B cell (primary cell): ENCODE data around the gene FAF1. TPM values are rescaled to one million over a fixed set of nuclear protein-coding genes. Genes with fewer than 3 reads are reported as not detected.
A peak's percentile ranks its signal among the peaks of the same experiment; 100 is the strongest.
"Not testable (repeated sequence)": the region's sequence is repeated elsewhere in the genome, so short reads cannot be mapped to it uniquely, and the experiment has no call there.

ENCODE experiments used
- ATAC-seq: fragments of 200-7000 bp; cut with Tn5 transposase; one replicate; pipeline ENCODE4 v1.10.0; 2021; ENCODE audit warnings: low read depth, mild to moderate bottlenecking, moderate number of reproducible peaks, moderate library complexity
- CTCF ChIA-PET: fragments of 350-600 bp; sonication (Branson Sonifier 250); formaldehyde crosslinking; loops from one replicate; lab custom pipeline; 2021; ENCODE audit warnings: antibody characterized with exemption, inconsistent platforms; lab: Charles Lee
- POLR2A ChIA-PET: fragments of 350-600 bp; sonication (Branson Sonifier 250); formaldehyde crosslinking; loops from one replicate; lab custom pipeline; 2021; ENCODE audit warnings: antibody characterized with exemption; lab: Charles Lee
- DNase-seq: peaks from one replicate; pipeline ENCODE4 v3.0.0; 2013
- H2AFZ ChIP-seq: 2 replicates; pipeline ENCODE4 v1.6.1; 2012; ENCODE audit warnings: mild to moderate bottlenecking, low read depth, low read length; ENCODE audit not compliant: insufficient read depth, poor library complexity, severe bottlenecking
- H3K27ac ChIP-seq, 2 donors: 1 replicate in 1 of 2; 2 replicates in 1 of 2; pipeline ENCODE4 v1.5.1; 2012 to 2013; ENCODE audit warnings: low read length in 2 of 2, mild to moderate bottlenecking in 2 of 2, moderate library complexity in 1 of 2
- H3K27me3 ChIP-seq, 4 experiments: fragments of 200-600 bp in 1 of 4; sonication (generic) in 1 of 4; replicated peaks in 1 of 4; 1 replicate in 2 of 4; 2 replicates in 2 of 4; pipeline versions ENCODE4 v1.6.1 to v1.7.0; 2013 to 2016; ENCODE audit warnings: low read length in 3 of 4, mild to moderate bottlenecking in 2 of 4, mixed read lengths in 1 of 4, moderate library complexity in 1 of 4; ENCODE audit not compliant: insufficient read depth in 4 of 4, control insufficient read depth in 3 of 4; ENCODE audit errors: control extremely low read depth in 1 of 4
- H3K36me3 ChIP-seq, 2 experiments: replicated peaks in 1 of 2; 1 replicate in 1 of 2; 2 replicates in 1 of 2; pipeline versions ENCODE4 v1.6.1 to v1.7.1; 2013; ENCODE audit warnings: low read length in 1 of 2; ENCODE audit not compliant: insufficient read depth in 2 of 2, control insufficient read depth in 1 of 2; ENCODE audit errors: control extremely low read depth in 1 of 2, extremely low read depth in 1 of 2
- H3K4me1 ChIP-seq, 2 donors: fragments of 200-600 bp in 1 of 2; sonication (generic) in 1 of 2; 1 replicate in 1 of 2; 2 replicates in 1 of 2; pipeline versions ENCODE4 v1.5.1 to v1.6.1; 2013 to 2017; ENCODE audit warnings: low read length in 2 of 2; ENCODE audit not compliant: control insufficient read depth in 2 of 2, insufficient read depth in 2 of 2
- H3K4me2 ChIP-seq: replicated peaks from 2 replicates; pipeline ENCODE3; 2012; ENCODE audit warnings: mild to moderate bottlenecking, low read depth, low read length; ENCODE audit not compliant: poor library complexity, severe bottlenecking
- H3K4me3 ChIP-seq, 5 experiments: fragments of 200-600 bp in 1 of 5; sonication (generic) in 1 of 5; 1 replicate in 3 of 5; 2 replicates in 2 of 5; pipeline versions ENCODE4 v1.5.1 to v1.7.0; 2011 to 2016; ENCODE audit warnings: low read length in 4 of 5, mild to moderate bottlenecking in 4 of 5, low read depth in 2 of 5, control low read depth in 1 of 5, moderate library complexity in 1 of 5; ENCODE audit not compliant: insufficient read depth in 1 of 5; ENCODE audit errors: control extremely low read depth in 1 of 5, extremely low read depth in 1 of 5
- H3K79me2 ChIP-seq: fragments of 200-600 bp; sonication (generic); one replicate; pipeline ENCODE4 v1.6.0; 2016; ENCODE audit warnings: low read length; ENCODE audit not compliant: control insufficient read depth, insufficient read depth
- H3K9ac ChIP-seq: fragments of 200-600 bp; sonication (generic); 2 replicates; pipeline ENCODE4 v1.6.1; 2017; ENCODE audit warnings: mild to moderate bottlenecking, low read length, moderate library complexity
- H3K9me3 ChIP-seq, 3 donors: one replicate each; pipeline versions ENCODE4 v1.6.1 to v1.7.1; 2013; ENCODE audit warnings: low read length in 2 of 3; ENCODE audit not compliant: control insufficient read depth in 2 of 3, insufficient read depth in 1 of 3; ENCODE audit errors: control extremely low read depth in 1 of 3
- H4K20me1 ChIP-seq: 2 replicates; pipeline ENCODE4 v1.6.0; 2012; ENCODE audit warnings: mild to moderate bottlenecking, low read length; ENCODE audit not compliant: insufficient read depth, control insufficient read depth, poor library complexity, severe bottlenecking
- H3K27ac Mint-ChIP-seq: one replicate; pipeline ENCODE4 v1.8.0; 2021; ENCODE audit warnings: mixed read lengths
- H3K27me3 Mint-ChIP-seq: one replicate; pipeline ENCODE4 v1.8.0; 2021; ENCODE audit warnings: mixed read lengths
- H3K4me1 Mint-ChIP-seq: one replicate; pipeline ENCODE4 v1.8.0; 2021; ENCODE audit warnings: mixed read lengths
- H3K4me3 Mint-ChIP-seq: one replicate; pipeline ENCODE4 v1.8.0; 2021; ENCODE audit warnings: mixed read lengths
- H3K9me3 Mint-ChIP-seq: one replicate; pipeline ENCODE4 v1.8.0; 2022; ENCODE audit warnings: mixed read lengths; ENCODE audit not compliant: insufficient read depth
- EZH2 ChIP-seq: IDR thresholded peaks from 2 replicates; pipeline ENCODE4 v1.6.1; 2012; ENCODE audit warnings: borderline replicate concordance, low read depth, mild to moderate bottlenecking, moderate library complexity, low read length; ENCODE audit not compliant: insufficient read depth, poor library complexity, severe bottlenecking
- WGBS: methylation state at CpG from one replicate; pipeline ENCODE4 v1.1.5; 2013; ENCODE audit warnings: missing lambda C conversion rate; ENCODE audit not compliant: insufficient coverage; 5-methylcytosine and 5-hydroxymethylcytosine counted together
- intact Hi-C: fragments of 100-400 bp; cut with micrococcal nuclease; formaldehyde crosslinking; loops from one replicate; pipeline ENCODE4 v1.10.0; 2022
- polyA plus RNA-seq: library from polyadenylated mRNA; depleted of rRNA; stranded (reverse); fragments of >200 nt; gene quantifications from 2 replicates; pipeline ENCODE4 v1.2.3, GENCODE V29; 2012
- total RNA-seq, 2 donors: library from RNA; stranded (reverse); fragments of 120-200 nt in 1 of 2; gene quantifications; 1 replicate in 1 of 2; 2 replicates in 1 of 2; pipeline versions ENCODE4 v1.2.3 to v1.2.4, GENCODE V29; 2013 to 2022
- TF ChIP-seq, protein P1 (sequence below): fragments of 200-600 bp; IDR thresholded peaks from one replicate; pipeline ENCODE4 v1.8.0; 2022; ENCODE audit warnings: antibody characterized with exemption, mild to moderate bottlenecking

Gene FAF1
- total and polyA plus RNA-seq, 2 donors (not counting 1 experiment from before 2014, with no cell fraction given): 10.1 to 58.4 TPM

DNA sequence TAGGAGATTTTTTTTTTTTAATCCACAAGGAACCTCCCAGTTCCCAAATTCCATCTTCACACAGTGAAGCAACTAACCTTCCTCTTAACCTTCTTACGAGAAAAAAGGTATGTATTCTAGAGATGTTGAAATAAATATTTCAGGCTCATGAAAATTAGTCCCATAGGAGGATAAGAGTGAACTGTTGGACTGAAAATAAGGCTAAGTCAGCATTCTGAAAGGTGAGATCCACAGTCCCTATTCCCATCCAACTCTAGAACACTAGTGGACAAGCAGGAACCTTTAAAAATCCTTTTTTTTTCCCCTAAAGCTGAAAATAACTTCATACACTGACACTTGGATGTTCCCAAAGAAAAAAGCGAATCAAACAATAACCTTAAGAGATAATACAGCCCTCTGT lies 44.4 kb downstream of the FAF1 start:
- CTCF ChIA-PET: interaction anchor here (2.2 kb wide), 1 partner anchor 14 kb away, joined by 12 read pairs; no protein-coding TSS in a partner anchor
- no CpG with 5 or more reads among the region's 2 CpGs for WGBS

DNA sequence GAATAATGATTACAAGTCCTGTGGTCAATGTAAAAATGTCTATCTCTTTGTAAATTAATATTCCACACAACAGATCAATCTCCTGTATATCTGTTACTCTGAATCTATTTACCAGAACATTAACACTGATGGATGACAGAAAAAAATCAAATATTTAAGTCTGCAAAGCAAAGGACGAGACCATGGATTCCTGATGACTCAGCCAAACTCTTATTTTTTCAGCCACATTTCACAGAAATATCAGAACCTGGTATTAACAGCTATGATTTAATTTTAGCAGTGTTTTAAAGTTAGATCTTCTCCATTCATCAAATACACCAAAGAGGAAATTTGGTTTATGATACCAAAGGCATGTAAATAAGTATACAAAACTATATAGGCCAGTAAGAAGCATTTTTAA lies 46.1 kb downstream of the FAF1 start:
- Mint-ChIP-seq H3K27ac (no peak overlapping the region), H3K9me3 (no peaks in the 10 kb centered on the region), H3K27me3 (no peaks in the 10 kb centered on the region), H3K4me3 (no peak overlapping the region), H3K4me1 (peaks cover 26% of the 10 kb centered on the region)
- POLR2A ChIA-PET: no interaction called here
- no peak overlapping the region for H3K4me3 ChIP-seq
- DNase-seq: no peak
- H4K20me1 ChIP-seq: peaks cover 5% of the 10 kb centered on the region
- no peak for TF ChIP-seq EZH2
- TF ChIP-seq, protein P1, sequence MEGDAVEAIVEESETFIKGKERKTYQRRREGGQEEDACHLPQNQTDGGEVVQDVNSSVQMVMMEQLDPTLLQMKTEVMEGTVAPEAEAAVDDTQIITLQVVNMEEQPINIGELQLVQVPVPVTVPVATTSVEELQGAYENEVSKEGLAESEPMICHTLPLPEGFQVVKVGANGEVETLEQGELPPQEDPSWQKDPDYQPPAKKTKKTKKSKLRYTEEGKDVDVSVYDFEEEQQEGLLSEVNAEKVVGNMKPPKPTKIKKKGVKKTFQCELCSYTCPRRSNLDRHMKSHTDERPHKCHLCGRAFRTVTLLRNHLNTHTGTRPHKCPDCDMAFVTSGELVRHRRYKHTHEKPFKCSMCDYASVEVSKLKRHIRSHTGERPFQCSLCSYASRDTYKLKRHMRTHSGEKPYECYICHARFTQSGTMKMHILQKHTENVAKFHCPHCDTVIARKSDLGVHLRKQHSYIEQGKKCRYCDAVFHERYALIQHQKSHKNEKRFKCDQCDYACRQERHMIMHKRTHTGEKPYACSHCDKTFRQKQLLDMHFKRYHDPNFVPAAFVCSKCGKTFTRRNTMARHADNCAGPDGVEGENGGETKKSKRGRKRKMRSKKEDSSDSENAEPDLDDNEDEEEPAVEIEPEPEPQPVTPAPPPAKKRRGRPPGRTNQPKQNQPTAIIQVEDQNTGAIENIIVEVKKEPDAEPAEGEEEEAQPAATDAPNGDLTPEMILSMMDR: no peak
- H2AFZ ChIP-seq: no peak overlapping the region
- H3K27me3 ChIP-seq: no peaks in the 10 kb centered on the region
- intact Hi-C loops: no loop called here
- no peak overlapping the region for H3K4me2 ChIP-seq
- WGBS: 100% methylated on average over 1 of the region's 1 CpG
- H3K9ac ChIP-seq: no peak overlapping the region
- H3K9me3 ChIP-seq: peaks cover 0 to 3% (median 0%) of the 10 kb centered on the region in 3 donors
- CTCF ChIA-PET: interaction anchor here (1.0 to 2.2 kb wide), 2 partner anchors 12 to 16 kb away, joined by 3 to 12 read pairs; no protein-coding TSS in a partner anchor
- no peak overlapping the region for H3K27ac ChIP-seq
- peaks cover 18 to 20% of the 10 kb centered on the region in 2 donors for H3K4me1 ChIP-seq
- H3K36me3 ChIP-seq: no peaks in the 10 kb centered on the region
- H3K79me2 ChIP-seq: peaks cover 57% of the 10 kb centered on the region
- ATAC-seq: no peak

More for the DNA sequence above, 44.4 kb downstream of the FAF1 start:
- no peaks in the 10 kb centered on the region for H3K27me3 ChIP-seq
- intact Hi-C loops: no loop called here
- H3K9me3 Mint-ChIP-seq: no peaks in the 10 kb centered on the region
- H3K27ac ChIP-seq: no peak overlapping the region
- no peak overlapping the region for H2AFZ ChIP-seq
- H3K4me3 ChIP-seq: no peak overlapping the region
- no peak overlapping the region for H3K4me3 Mint-ChIP-seq
- peaks cover 67% of the 10 kb centered on the region for H3K79me2 ChIP-seq
- POLR2A ChIA-PET: interaction anchor here (0.7 kb wide), 3 partner anchors 13 to 1788 kb away, joined by 3 to 6 read pairs (median 4); no protein-coding TSS in a partner anchor
- H3K27ac Mint-ChIP-seq: peak overlapping the region; percentile 21
- H3K4me1 Mint-ChIP-seq: peaks cover 26% of the 10 kb centered on the region
- no peak overlapping the region for H3K9ac ChIP-seq
- H4K20me1 ChIP-seq: peaks cover 5% of the 10 kb centered on the region
- TF ChIP-seq, protein P1: no peak
- TF ChIP-seq EZH2: no peak
- no peak for ATAC-seq
- H3K36me3 ChIP-seq: no peaks in the 10 kb centered on the region
- H3K27me3 Mint-ChIP-seq: no peaks in the 10 kb centered on the region
- DNase-seq: no peak
- H3K4me2 ChIP-seq: no peak overlapping the region
- H3K4me1 ChIP-seq: peaks cover 18 to 20% of the 10 kb centered on the region in 2 donors
- peaks cover 0 to 7% (median 1%) of the 10 kb centered on the region in 3 donors for H3K9me3 ChIP-seq

DNA sequence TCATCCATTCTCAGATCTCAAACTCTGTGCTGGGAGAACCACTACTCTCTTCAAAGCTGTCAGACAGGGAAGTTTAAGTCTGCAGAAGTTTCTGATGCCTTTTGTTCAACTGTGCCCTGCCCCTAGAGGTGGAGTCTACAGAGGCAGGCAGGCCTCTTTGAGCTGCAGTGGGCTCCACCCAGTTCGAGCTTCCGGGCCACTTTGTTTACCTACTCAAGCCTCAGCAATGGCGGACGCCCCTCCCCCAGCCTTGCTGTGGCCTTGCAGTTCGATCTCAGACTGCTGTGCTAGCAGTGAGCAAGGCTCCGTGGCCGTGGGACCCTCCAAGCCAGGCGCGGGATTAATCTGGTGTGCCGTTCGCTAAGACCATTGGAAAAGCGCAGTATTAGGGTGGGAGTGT lies 49.7 kb downstream of the FAF1 start:
- intact Hi-C loops, H2AFZ ChIP-seq, H3K9ac ChIP-seq, H3K4me1 Mint-ChIP-seq, ATAC-seq, H3K36me3 ChIP-seq, H3K27ac ChIP-seq, DNase-seq, H3K4me1 ChIP-seq, H3K4me3 Mint-ChIP-seq, H3K27ac Mint-ChIP-seq, H3K4me3 ChIP-seq, H3K27me3 Mint-ChIP-seq, POLR2A ChIA-PET, H3K9me3 Mint-ChIP-seq, H4K20me1 ChIP-seq, H3K27me3 ChIP-seq, H3K4me2 ChIP-seq, H3K9me3 ChIP-seq: not testable (repeated sequence)
- WGBS: 100% methylated on average over 6 of the region's 12 CpGs
- CTCF ChIA-PET: interaction anchor here (1.1 kb wide), 1 partner anchor 278 kb away, joined by 3 read pairs; no protein-coding TSS in a partner anchor
- peaks cover 33% of the 10 kb centered on the region for H3K79me2 ChIP-seq
